SU-DHL-6 (cell line): ENCODE measurements around the gene ACADL.

ENCODE experiments used
- EZH2phosphoT487 ChIP-seq: fragments of 200-600 bp; sonication (generic), shearing (Covaris generic); conservative IDR thresholded peaks from 2 replicates; pipeline ENCODE4 v1.6.1; 2018; ENCODE audit warnings: mild to moderate bottlenecking, antibody characterized with exemption, low read length, moderate library complexity, mixed read lengths
- TF ChIP-seq, protein P1 (sequence below): fragments of 200-600 bp; sonication (generic); IDR thresholded peaks from one replicate; pipeline ENCODE4 v1.5.1; 2017; ENCODE audit warnings: antibody characterized with exemption, mild to moderate bottlenecking, low read length, moderate library complexity; ENCODE audit not compliant: insufficient read depth, poor library complexity, severe bottlenecking

DNA sequence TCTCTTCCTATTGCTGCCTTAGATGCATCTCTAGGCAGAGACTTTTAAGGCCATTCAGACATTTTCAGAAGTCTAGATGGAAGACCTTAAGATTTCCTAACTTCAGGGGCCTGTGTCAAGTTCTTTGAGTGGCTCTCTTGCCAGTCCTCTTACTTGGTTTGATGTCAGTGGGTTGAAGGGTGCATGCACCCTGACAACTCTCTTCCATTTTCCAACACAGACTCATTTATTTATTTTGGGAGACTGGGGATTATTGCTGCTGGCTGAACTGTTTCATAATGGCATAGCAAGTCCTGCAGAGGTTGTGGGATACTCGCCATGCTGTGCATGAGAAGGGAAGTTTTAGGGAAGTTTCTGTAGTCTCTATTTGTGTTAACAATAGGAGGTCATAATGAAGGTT lies 39.0 kb upstream of the ACADL start:
- TF ChIP-seq, protein P1, sequence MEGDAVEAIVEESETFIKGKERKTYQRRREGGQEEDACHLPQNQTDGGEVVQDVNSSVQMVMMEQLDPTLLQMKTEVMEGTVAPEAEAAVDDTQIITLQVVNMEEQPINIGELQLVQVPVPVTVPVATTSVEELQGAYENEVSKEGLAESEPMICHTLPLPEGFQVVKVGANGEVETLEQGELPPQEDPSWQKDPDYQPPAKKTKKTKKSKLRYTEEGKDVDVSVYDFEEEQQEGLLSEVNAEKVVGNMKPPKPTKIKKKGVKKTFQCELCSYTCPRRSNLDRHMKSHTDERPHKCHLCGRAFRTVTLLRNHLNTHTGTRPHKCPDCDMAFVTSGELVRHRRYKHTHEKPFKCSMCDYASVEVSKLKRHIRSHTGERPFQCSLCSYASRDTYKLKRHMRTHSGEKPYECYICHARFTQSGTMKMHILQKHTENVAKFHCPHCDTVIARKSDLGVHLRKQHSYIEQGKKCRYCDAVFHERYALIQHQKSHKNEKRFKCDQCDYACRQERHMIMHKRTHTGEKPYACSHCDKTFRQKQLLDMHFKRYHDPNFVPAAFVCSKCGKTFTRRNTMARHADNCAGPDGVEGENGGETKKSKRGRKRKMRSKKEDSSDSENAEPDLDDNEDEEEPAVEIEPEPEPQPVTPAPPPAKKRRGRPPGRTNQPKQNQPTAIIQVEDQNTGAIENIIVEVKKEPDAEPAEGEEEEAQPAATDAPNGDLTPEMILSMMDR, result no peak
- TF ChIP-seq EZH2phosphoT487, result no peak
